T-helper 1 cell (primary cell): ENCODE results near the gene FGFR2.
"Not testable (repeated sequence)": the region's sequence is repeated elsewhere in the genome, so short reads cannot be mapped to it uniquely, and the experiment has no call there.

Experiments used
- DNase-seq, 5 donors: peaks; one replicate each; pipeline ENCODE4 v3.0.0-alpha.2; 2012 to 2020

Gene FGFR2

DNA sequence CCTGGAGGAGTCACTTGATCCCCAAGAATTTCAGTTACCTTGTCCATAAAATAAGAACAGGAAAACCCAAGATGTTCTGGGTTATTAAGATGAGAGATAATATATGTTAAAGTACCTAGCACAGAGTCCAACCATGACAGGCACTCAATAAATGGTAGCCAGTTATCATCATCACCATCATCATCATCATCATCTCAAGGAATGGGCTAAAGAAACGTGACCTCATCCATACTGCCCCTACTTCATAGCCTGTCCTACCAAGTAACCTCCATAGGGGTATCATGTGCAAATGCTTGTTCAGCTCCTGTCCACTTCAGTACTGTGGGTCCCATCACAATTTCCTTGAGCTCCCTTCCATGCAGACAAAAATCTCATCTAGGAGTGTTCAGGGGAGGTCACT, 14.4 kb downstream of the FGFR2 start:
- no peak for DNase-seq

DNA sequence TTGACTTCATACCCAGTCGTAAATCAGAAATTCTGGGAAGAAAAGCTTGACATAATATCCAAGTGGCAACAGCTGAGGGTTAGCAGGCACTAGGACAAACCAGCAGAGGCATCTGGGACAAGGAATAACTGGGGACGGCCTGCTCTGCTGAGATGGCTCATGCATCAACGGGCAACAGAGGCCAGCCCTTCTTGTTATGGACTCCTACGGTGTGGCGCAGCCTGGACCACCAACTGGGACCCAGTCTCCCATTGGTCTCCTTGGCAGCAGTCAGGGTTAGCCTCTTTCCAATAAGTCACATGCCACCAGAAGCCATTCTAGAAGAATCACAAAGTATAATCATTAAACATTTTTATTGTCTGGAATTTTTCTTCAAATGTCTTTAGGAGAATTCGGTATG, 15.0 kb downstream of the FGFR2 start:
- DNase-seq, result no peak

DNA sequence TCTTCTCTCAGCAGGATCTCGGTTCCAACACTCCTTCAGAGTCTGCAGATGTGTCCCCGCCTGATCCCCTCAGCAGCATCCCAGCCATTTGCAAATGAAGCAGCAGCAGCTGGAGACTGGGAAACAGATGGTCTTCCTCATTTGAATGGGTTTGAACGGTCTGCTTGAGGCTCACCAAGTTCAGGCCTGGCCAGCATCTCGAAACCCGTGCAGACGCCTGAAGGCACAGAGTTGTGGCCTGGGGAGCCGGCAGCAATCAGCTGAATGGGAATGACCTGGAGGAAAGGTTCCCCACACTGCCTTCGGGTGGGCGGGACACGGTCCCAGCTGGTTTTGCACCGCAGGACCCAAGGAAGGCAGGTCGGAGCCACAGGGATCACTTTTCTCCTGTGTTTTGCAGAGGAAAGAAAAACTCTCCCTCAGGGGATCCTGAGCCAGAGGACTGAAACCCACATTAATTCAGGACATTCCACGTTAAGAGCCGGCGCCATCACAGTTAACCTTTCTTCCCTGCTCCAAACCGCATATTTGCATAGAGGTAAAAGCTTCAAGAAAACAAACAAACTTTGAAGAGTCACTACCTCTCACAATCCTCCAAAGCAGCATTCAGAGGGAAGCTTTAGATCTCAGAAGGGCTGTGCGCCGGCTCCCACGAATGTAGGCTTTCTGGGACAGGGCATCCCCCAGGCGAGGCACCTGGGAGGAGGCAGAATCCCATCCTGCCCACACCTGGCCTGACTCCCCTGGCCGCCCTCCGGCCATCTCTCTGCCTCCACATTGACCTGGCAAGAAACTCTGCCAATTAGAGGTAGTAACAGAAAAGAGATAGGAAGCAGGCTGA, 17.7 kb downstream of the FGFR2 start:
- DNase-seq, result no peak

DNA sequence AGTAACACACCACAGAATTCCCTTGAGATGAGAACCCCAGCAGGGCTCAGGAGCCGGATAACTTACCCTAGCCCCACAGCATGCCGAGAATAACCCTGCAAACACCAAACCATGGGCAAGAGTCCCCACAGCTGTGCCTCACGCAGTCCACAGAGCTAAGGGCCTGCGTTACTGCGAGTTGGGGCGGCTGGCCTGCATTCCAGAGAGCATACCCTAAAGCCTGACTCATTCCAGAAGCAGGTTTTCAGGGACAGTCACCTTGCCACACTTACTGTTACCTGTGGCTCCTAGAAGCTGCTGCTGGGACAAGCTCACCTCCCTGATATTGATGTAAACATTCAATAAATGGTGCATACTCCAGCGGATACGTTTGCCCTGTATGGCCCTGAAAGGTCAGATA, 18.6 kb downstream of the FGFR2 start:
- no peak for DNase-seq

DNA sequence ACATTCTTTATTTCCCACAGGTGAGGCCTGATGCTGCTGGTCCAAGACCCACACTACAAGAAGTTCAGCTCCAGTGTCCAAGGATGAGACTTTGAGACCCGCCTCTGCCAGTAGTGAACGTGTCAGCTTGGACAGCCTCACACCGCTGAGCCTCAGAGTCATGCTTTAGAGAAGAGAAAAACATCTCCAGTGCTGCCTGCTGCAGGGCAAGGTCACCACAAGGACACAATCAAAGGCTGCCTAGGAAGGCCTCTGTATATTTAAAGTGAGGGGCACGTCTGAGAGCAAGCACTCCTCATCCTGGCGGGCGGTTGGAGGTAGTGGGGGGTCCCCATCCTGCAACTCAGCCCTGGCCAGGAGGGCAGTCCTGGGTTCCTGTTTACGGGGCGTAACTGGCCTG, 19.3 kb downstream of the FGFR2 start:
- DNase-seq, result no peak

DNA sequence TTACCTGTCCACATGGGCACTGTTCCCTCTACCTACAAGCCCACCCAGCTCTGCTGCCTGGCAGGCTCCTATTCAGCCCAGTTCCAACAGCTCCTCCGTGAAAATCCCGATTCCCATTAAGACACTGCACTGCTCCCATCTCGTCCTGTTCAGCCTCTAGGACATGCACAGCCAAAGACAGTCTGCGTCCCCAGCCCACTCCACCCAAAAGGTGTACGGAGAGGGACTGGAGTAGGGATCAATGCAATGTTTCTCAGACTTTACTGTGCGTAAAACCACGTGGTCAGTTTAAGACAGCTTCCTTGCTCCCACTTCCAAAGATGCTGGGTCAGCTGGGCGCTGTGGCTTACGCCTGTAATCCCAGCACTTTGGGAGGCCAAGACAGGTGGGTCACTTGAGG, 19.9 kb downstream of the FGFR2 start:
- no peak for DNase-seq

DNA sequence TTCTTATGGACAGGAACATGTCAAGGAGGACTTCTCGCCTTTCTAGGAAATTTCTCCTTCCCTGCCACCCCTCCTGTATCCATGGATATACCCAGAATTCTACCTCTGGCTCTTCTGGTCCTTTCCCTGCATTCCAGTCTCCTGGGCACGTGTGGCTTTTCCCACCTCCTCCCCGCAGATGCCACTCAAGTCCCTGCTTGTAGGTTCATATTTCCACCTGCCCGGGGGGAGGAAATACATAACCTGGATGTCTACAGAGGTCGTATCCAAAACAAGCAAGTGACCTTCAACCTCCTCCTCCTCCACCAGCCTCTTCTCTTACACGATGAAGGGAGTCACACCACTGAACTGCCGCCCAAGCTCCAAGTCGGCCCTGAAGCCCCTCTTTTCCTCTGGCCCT, 20.7 kb downstream of the FGFR2 start:
- DNase-seq, result no peak

DNA sequence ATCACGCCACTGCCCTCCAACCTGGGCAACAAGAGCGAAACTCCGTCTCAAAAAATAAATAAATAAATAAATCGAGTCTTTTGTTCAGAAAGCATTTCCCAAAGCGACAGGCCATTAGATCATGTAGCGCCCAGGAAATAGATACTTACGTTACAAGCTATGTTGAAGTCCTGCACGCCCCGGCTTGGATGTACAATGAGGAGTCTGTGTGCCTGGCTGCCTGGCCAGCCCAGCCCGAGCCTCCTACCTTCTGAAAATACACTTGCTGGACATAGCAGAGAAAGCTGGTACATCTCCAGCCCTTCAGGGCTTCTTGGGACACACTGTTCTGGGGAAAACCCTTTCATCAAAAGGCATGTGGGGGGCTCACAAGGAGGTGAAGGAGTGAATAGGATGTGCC, 22.1 kb downstream of the FGFR2 start:
- no peak for DNase-seq

DNA sequence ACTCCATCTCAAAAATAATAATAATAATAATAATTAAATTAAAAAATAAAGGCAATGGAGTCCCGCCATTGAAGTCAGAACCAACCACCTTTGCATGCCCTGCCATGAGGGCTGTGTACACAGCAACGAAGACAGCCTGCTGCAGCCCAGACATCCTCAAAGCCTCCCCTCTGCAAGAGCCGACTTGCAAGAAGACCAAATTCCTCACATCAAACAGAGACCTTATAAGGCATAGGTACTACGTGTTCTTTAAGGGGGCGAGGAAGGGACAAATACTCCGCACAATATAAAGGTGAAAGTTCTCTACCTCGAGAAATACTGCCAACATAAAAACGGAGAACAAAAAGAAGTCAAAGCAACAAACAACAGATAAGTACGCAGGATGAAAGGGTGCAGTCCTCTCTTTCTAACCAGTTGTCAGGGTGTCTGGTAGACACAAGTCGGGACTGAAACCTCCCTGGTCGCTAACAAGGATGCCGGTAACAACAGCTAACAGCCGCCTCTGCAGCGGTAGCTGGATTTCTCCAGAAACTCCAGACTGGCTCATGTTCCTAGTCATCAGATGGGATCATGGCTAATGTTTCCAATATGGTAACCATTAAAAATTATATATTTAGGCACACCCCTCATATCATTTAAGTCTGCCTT, 23.6 kb downstream of the FGFR2 start:
- DNase-seq, result no peak

DNA sequence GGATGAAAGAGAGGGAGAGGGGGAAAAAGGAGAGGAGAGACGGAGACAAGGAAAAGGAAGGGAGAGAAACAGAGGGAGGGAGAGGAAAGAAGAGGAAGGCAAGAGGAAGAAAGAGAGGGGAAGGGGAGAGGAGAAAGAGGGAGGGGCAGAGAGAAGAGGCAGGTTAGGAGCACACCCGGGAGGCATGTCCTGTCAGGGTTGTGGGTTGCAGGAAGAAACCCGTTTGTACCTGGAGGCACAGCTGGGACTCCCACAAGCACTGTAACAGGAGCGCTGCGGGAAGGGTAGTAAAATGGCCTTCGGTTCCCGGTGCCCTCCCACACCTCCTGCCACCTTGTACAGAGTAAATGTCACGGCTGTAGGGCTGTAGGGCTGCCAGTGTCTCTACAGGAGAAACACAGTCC, 24.7 kb downstream of the FGFR2 start:
- DNase-seq, result no peak

DNA sequence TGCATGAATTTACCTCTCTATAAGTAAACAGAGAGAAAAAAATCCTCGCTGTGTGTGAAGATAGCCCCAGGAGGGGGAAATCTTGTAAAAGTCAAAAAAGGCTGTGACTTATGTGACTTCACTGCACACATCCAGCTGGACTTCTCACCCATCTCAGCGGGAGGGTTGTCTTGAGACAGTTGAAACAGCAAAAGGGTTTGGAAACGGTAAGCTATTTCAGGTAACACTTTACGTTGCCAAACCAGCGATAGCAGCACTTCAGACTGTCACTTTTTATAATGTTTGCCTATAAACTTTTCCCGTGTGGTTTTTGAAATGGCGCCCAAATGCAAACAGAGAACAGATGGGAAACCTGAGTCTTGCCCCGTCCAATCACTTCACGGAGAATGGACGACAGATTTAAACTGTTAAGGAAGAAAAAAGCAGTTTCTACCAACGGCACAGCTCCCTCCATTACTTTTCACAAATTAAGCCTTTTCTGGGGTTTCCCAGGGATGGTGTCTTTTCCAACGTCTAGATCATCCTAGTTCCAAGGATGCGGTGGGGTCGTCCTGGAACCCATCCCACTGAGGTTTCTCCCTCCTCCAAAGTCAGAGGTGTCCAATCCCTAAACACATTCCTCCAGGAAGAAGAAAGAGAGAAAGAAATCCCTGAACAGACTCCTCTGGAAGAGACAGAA, 25.2 kb downstream of the FGFR2 start:
- no peak for DNase-seq

DNA sequence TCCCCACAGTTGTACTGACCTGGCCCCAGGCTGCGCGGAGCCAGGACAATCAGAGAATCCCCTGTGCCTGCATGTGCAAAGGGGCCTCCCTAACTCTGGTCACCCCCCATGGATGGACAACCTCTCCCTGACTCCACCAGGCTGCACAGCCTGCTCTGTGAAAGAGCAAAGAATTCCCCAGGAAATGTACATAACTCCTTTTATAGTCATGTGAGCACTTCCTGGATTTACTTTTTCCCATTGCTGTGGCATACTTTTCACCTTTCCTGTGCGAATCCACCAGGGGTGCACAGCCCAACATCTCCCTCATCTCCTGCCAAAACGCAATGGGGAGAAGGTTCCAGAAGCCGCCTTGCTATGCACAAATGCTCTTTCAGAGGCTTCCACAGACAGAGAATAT, 27.9 kb downstream of the FGFR2 start:
- no peak for DNase-seq

DNA sequence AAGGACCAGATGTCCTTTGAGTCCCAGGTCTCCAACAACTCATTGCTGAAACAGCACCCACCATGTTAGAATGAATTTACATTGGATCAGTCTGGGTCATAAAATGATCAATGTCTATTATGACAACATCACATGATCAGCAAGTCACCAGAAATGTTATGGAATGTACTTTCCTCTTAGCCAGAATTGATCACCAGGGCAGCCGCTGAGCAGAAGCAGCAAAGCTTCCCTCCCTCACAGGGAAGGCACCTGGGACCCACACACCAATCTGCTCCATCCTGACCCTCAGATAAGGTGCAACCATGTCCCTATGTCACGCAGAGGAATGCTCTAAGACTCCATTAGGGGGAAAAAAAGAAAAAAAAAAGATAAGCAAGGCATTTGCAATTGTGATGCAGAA, 30.0 kb downstream of the FGFR2 start:
- DNase-seq, result no peak

DNA sequence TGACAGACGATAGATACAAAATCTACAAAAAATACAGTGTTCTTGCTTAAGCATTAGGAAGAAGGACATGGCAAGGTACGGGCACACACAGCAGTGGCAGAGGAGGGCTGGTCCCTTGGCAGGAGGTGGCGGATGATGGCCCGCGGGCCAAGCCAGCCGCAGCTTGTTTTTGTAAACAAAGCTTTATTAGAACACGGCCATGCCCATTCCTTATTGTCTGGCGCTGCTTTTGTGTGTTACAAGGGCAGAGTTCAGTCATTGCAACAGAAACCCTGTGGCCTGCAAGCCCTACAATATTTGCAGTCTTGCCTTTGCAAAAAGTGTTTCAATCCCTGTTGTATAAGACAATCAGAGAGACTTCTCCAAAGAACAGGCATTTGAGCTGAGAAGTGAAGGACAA, 30.7 kb downstream of the FGFR2 start:
- DNase-seq, result no peak

DNA sequence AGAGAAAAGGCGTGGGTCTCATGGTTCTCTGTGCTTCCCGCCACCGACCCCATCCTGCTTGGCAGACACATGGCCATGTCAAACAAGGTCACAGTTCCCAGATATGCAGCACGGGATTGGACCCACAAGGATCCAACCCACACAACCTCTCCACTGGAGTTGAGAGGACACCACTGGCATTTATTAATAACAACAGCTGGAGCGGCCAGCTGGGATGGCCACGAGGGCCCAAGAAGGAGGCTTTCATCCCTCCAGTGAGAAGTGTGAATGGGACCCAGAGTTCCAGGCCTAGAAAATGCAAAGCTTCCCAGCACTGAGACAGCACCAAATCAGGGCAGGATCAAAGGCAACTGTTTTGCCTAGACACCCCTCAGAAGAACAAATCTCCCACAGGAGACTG, 31.5 kb downstream of the FGFR2 start:
- no peak for DNase-seq

DNA sequence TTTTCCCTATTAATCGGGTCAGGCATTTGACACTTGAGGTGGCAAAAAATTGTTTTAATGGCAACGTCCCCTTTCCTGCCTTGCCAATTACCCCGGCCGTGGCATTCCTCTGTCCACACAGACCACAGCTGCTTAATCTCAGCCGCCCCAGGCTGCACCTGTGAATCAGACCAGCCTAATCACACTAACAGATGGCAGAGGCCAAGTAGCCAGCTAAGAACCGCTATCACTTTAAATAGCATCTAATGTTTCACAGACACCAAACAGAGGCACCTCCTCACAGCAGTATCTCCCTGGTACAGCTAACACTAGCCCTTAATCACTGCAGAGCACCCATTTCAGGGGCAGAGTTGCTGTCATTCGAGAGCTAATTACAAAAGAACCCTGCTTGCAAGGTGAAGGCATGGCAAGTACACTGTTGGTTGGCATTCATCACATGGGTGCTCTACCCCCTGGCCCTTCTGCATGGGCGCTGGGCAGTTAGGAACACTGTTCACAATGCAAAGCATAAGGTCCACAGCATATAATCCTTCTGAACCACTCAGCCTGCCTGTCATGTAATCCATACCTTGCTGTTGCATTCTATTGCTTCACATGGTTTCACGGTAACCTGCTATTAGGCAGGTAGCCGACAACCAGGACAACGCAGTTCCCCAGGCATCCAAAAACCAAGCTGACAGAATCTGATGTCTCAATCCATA, 38.8 kb downstream of the FGFR2 start:
- DNase-seq, result no peak

DNA sequence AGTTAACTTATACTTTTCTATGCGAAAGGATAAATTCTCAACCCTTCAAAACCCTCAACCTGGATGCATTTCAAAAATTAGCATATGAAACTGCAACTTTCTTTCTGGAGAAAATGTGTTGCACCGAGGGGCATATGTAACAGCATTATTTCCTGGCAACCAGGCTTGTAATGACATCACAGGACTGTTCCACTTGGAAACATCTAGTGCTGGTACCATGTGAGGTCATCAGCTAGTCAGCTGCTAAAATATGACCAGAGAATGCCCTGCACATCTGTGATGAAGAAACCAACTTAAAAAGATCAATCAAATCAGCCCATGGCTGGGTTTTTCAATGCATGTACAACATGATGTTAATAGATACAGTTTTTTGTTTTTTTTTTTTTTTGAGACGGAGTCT, 40.0 kb downstream of the FGFR2 start:
- DNase-seq, result no peak

DNA sequence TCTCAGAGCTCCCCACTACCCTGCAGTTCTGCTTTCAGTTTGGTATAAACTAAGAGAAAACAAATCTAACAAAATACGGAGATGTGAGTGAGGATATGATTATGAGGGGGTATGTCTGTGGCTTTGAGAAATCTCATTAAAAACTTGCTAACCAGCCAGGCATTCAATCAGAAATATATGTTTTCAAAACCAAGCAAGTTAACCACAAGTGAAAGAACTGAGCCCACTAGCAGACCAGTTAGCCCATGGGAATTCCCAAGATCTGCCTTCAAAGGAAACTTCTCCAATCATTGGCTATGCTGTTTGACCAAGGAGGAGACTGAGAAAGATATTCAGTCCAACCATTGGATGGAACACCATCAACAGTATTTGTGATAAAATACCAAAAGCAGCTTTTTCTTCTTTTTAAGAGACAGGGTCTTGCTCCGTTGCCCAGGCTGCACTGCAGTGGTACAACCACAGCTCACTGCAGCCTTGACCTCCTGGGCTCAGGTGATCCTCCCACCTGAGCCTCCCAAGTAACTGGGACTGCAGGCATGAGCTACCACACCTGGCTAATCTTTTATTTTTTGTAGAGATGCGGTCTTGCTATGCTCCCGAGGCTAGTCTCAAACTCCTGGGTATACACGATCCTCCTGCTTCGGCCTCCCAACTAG, 41.2 kb downstream of the FGFR2 start:
- DNase-seq, result no peak

DNA sequence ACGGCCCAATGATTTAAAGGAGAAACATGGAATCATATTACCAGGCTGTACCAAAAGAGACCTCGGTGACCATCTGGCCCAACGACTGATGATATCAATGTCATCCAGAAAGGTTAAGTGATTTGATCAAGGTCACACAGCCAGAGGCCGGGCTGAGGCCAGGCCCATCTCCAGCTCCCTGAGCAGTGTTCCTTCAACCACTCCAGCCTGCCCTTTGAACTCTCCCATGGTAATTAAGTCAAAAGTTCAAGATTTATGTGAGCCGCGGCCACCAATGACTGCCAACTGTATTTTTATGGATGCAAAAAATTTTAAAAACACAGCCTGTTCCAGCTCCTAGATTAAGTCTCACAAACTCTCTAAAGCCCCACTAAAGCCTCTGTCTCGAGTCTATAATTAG, 41.8 kb downstream of the FGFR2 start:
- DNase-seq, result no peak

DNA sequence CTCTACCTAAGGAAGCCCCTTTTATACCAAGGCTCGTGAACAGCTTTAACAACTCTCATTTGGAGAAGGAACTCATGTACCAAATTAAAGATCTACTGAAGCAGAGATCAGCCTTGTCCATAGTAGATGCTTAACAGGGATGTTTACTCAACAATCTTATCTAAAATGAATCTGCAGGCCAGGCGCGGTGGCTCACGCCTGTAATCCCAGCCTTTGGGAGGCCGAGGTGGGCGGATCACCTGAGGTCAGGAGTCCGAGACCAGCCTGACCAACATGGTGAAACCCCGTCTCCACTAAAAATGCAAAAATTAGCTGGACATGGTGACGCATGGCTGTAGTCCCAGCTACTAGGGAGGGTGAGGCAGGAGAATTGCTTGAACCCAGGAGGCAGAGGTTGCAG, 43.3 kb downstream of the FGFR2 start:
- DNase-seq, result not testable (repeated sequence)

DNA sequence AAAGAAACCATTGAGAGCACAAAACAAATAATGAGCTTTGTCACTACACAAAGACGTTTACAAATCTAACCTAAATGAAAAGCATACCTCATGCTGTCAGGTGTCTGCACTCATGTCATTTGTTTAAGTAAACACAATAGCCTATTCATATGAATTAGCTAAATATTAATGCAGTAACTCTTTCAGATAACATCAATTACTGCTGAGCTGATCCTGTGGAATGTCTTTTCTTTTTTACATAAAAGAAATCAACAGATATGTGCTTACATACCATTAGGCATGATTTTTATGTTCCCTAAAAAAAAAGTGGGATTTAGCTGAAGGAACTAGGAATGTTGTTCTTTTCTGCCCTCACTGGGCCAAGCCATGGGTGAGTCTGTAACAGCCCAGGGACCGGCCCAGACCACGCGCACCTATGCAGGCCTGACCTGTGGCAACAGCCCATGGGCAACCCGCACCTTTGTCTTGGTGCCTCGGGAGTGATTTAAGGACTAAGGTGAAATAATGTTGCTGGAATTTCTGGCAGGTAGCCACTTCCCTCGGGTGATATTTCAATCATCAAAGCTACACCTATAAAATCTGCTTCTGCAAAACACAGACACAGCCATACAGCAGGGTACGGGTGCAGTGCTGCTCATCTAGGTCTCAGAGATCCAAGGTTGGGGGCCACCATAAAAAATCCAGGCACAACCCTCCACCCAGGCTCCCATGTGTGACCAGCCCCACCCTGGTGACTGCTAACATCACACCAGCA, 44.6 kb downstream of the FGFR2 start:
- DNase-seq, result no peak

DNA sequence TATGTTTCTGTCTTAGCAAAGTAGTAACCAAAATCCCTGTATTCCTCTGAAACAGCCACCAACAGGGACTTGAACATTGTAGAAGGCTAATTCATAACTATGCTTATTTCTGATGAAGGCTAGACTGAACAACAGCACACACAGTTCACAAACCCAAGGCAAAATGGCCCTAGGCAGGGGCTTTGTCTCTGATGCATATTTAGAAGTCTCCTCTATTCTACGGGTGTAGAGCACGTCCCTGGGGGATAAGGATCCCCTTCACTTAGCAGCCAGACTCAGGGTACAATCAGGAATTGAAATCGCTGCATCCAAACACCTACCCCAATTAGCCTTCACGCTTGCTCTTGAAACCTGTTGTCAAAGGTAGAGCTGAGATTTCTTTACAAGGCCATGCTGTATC, 45.5 kb downstream of the FGFR2 start:
- no peak for DNase-seq
